ENCODE results near the gene MPZL1.

Gene MPZL1

GRCh38 chr1:167792188-167792565 is 70.4 kb downstream of the MPZL1 start:
- Histone ChIP-seq H3K4me3 (ENCODE audit: low read depth, low read length) (no peak overlapping the region), H3K9me3 (no peaks in the 10 kb centered on the region), H3K27me3 (no peaks in the 10 kb centered on the region), H3K36me3 (peaks cover 20% of the 10 kb centered on the region), H3K4me1 (peaks cover 3% of the 10 kb centered on the region; the same call in 1 of the 2 replicates)
- no peak for DNase-seq
- TF ChIP-seq CTCF (IDR thresholded peaks at IDR 0.05; ENCODE audit: low read depth, low read length): no peak

- Histone ChIP-seq H3K4me3 (ENCODE audit: low read depth, low read length) (no peak overlapping the region), H3K9me3 (no peaks in the 10 kb centered on the region), H3K4me1 (peaks cover 3% of the 10 kb centered on the region; the same call in 1 of the 2 replicates), H3K27me3 (no peaks in the 10 kb centered on the region), H3K36me3 (peaks cover 12% of the 10 kb centered on the region)
- TF ChIP-seq CTCF (IDR thresholded peaks at IDR 0.05; ENCODE audit: low read depth, low read length): no peak
- no peak for DNase-seq
These were observed 72.3 kb downstream of the MPZL1 start for GRCh38 chr1:167794043-167794442.

- TF ChIP-seq CTCF (IDR thresholded peaks at IDR 0.05; ENCODE audit: low read depth, low read length): no peak
- no peak for DNase-seq
- peaks cover 7% of the 10 kb centered on the region; the same call in 1 of the 2 replicates for H3K4me1 ChIP-seq
- H3K36me3 ChIP-seq: no peaks in the 10 kb centered on the region; the same call in 1 of the 2 replicates
- no peaks in the 10 kb centered on the region for H3K27me3 ChIP-seq
- no peak overlapping the region for H3K4me3 ChIP-seq (ENCODE audit: low read depth, low read length)
- H3K9me3 ChIP-seq: no peaks in the 10 kb centered on the region
These were observed 74.3 kb downstream of the MPZL1 start for GRCh38 chr1:167795810-167796740.

GRCh38 chr1:167797015-167797414 is 75.2 kb downstream of the MPZL1 start:
- Histone ChIP-seq H3K27me3 (no peaks in the 10 kb centered on the region), H3K9me3 (no peaks in the 10 kb centered on the region), H3K4me3 (ENCODE audit: low read depth, low read length) (no peak overlapping the region), H3K4me1 (peaks cover 7% of the 10 kb centered on the region; the same call in 1 of the 2 replicates), H3K36me3 (no peaks in the 10 kb centered on the region; the same call in 1 of the 2 replicates)
- no peak for TF ChIP-seq CTCF (IDR thresholded peaks at IDR 0.05; ENCODE audit: low read depth, low read length)
- DNase-seq: no peak

- no peak for TF ChIP-seq CTCF (IDR thresholded peaks at IDR 0.05; ENCODE audit: low read depth, low read length)
- peaks cover 7% of the 10 kb centered on the region; the same call in 1 of the 2 replicates for H3K4me1 ChIP-seq
- no peak for DNase-seq
- H3K4me3 ChIP-seq (ENCODE audit: low read depth, low read length): no peak overlapping the region
- no peaks in the 10 kb centered on the region for H3K27me3 ChIP-seq
- no peaks in the 10 kb centered on the region for H3K9me3 ChIP-seq
- H3K36me3 ChIP-seq: no peaks in the 10 kb centered on the region; the same call in 1 of the 2 replicates
These were observed 77.2 kb downstream of the MPZL1 start for GRCh38 chr1:167798952-167799351.

GRCh38 chr1:167799747-167800146 is 78.0 kb downstream of the MPZL1 start:
- no peak overlapping the region for H3K4me3 ChIP-seq (ENCODE audit: low read depth, low read length)
- no peaks in the 10 kb centered on the region for H3K36me3 ChIP-seq
- H3K9me3 ChIP-seq: no peaks in the 10 kb centered on the region
- TF ChIP-seq CTCF (IDR thresholded peaks at IDR 0.05; ENCODE audit: low read depth, low read length): no peak
- H3K27me3 ChIP-seq: no peaks in the 10 kb centered on the region
- H3K4me1 ChIP-seq: peaks cover 10% of the 10 kb centered on the region; the same call in 1 of the 2 replicates
- DNase-seq: no peak
